Measurements from ENCODE around the gene TUFT1. TPM values are rescaled to one million over a fixed set of nuclear protein-coding genes. Genes with fewer than 3 reads are reported as not detected.
"Not testable (repeated sequence)": the region's sequence is repeated elsewhere in the genome, so short reads cannot be mapped to it uniquely, and the experiment has no call there.

TUFT1 gene
- total RNA-seq, 1 donor from 2014 or later, result 33.5 TPM

- no peak for TF ChIP-seq CTCF (conservative IDR thresholded peaks at IDR 0.05; ENCODE audit: low read depth, low read length)
- no peak for DNase-seq (ENCODE audit: low read depth)
- no peak overlapping the region for H3K4me3 ChIP-seq (ENCODE audit: low read depth, low read length)
Observed at GRCh38 chr1:151516031-151516511, 24.0 kb upstream of the TUFT1 start.

- H3K4me3 ChIP-seq (ENCODE audit: low read depth, low read length), result no peak overlapping the region
- TF ChIP-seq CTCF (conservative IDR thresholded peaks at IDR 0.05; ENCODE audit: low read depth, low read length), result no peak
- no peak for DNase-seq (ENCODE audit: low read depth)
Observed at GRCh38 chr1:151518431-151518830, 21.7 kb upstream of the TUFT1 start.

- TF ChIP-seq CTCF (conservative IDR thresholded peaks at IDR 0.05; ENCODE audit: low read depth, low read length), result no peak
- DNase-seq (ENCODE audit: low read depth), result no peak
- no peak overlapping the region for H3K4me3 ChIP-seq (ENCODE audit: low read depth, low read length)
Observed at GRCh38 chr1:151518936-151519335, 21.2 kb upstream of the TUFT1 start.

GRCh38 chr1:151519667-151520066, 20.4 kb upstream of the TUFT1 start:
- no peak for TF ChIP-seq CTCF (conservative IDR thresholded peaks at IDR 0.05; ENCODE audit: low read depth, low read length)
- no peak for DNase-seq (ENCODE audit: low read depth)
- H3K4me3 ChIP-seq (ENCODE audit: low read depth, low read length), result no peak overlapping the region

GRCh38 chr1:151520359-151520758, 19.8 kb upstream of the TUFT1 start:
- no peak for TF ChIP-seq CTCF (conservative IDR thresholded peaks at IDR 0.05; ENCODE audit: low read depth, low read length)
- no peak overlapping the region for H3K4me3 ChIP-seq (ENCODE audit: low read depth, low read length)
- no peak for DNase-seq (ENCODE audit: low read depth)

- not testable (repeated sequence) for DNase-seq (ENCODE audit: low read depth); H3K4me3 ChIP-seq (ENCODE audit: low read depth, low read length)
Observed at GRCh38 chr1:151522427-151522826, 17.7 kb upstream of the TUFT1 start.

- DNase-seq (ENCODE audit: low read depth), result no peak
- no peak overlapping the region for H3K4me3 ChIP-seq (ENCODE audit: low read depth, low read length)
- no peak for TF ChIP-seq CTCF (conservative IDR thresholded peaks at IDR 0.05; ENCODE audit: low read depth, low read length)
Observed at GRCh38 chr1:151523326-151523725, 16.8 kb upstream of the TUFT1 start.
